Endodermal cell (in vitro differentiated cells): Measurements from ENCODE around the gene SCAMP1. TPM values are rescaled to one million over a fixed set of nuclear protein-coding genes. Genes with fewer than 3 reads are reported as not detected.

Experiments
- DNase-seq: peaks from one replicate; pipeline ENCODE4 v3.0.0-alpha.2; 2017
- H3K27ac ChIP-seq: 2 replicates; pipeline ENCODE4 v1.5.1; 2013; ENCODE audit warnings: mild to moderate bottlenecking, low read depth, low read length, moderate library complexity
- H3K27me3 ChIP-seq: 2 replicates; pipeline ENCODE4 v1.6.1; 2013; ENCODE audit warnings: mild to moderate bottlenecking, low read length, moderate library complexity; ENCODE audit not compliant: insufficient read depth, control insufficient read depth, poor library complexity, severe bottlenecking
- H3K36me3 ChIP-seq: 2 replicates; pipeline ENCODE4 v1.7.0; 2013; ENCODE audit warnings: mild to moderate bottlenecking, low read length, moderate library complexity; ENCODE audit not compliant: control insufficient read depth, insufficient read depth
- H3K4me1 ChIP-seq: one replicate; pipeline ENCODE4 v1.7.0; 2013; ENCODE audit warnings: low read length; ENCODE audit not compliant: control insufficient read depth, insufficient read depth
- H3K4me3 ChIP-seq: 2 replicates; pipeline ENCODE4 v1.5.1; 2013; ENCODE audit warnings: mild to moderate bottlenecking, low read length, moderate library complexity
- H3K9ac ChIP-seq: 2 replicates; pipeline ENCODE4 v1.6.1; 2013; ENCODE audit warnings: mild to moderate bottlenecking, low read length, moderate library complexity; ENCODE audit not compliant: poor library complexity, severe bottlenecking; ENCODE audit errors: extremely low read depth
- H3K9me3 ChIP-seq: 2 replicates; pipeline ENCODE4 v1.6.1; 2013; ENCODE audit warnings: mild to moderate bottlenecking, low read length, moderate library complexity; ENCODE audit not compliant: control insufficient read depth
- H3K27ac Mint-ChIP-seq: 2 replicates; pipeline ENCODE4 v1.8.0; 2020; ENCODE audit warnings: mixed read lengths
- H3K27me3 Mint-ChIP-seq: 2 replicates; pipeline ENCODE4 v1.8.0; 2021; ENCODE audit warnings: mild to moderate bottlenecking, mixed read lengths; ENCODE audit not compliant: insufficient read depth
- H3K36me3 Mint-ChIP-seq: 2 replicates; pipeline ENCODE4 v1.8.0; 2020; ENCODE audit warnings: low read depth, mixed read lengths
- H3K4me1 Mint-ChIP-seq: 2 replicates; pipeline ENCODE4 v1.8.0; 2020; ENCODE audit warnings: mixed read lengths
- H3K4me3 Mint-ChIP-seq: 2 replicates; pipeline ENCODE4 v1.8.0; 2020; ENCODE audit warnings: mild to moderate bottlenecking, moderate library complexity, mixed read lengths
- H3K9me3 Mint-ChIP-seq: 2 replicates; pipeline ENCODE4 v1.8.0; 2020; ENCODE audit warnings: mild to moderate bottlenecking, mixed read lengths
- WGBS, 2 experiments: methylation state at CpG; one replicate each; pipeline versions ENCODE4 v1.1.5 to v1.1.7; 2013; ENCODE audit warnings: missing lambda C conversion rate in 2 of 2, mixed read lengths in 1 of 2; ENCODE audit not compliant: insufficient coverage in 1 of 2, insufficient read length in 1 of 2; 5-methylcytosine and 5-hydroxymethylcytosine counted together
- total RNA-seq, 2 donors: library from RNA; stranded (reverse); fragmentation: NEBNext Ultra II Directional in 1 of 2; extraction: Animal tissue kit (Norgen Biotek cat#: 25700) in 1 of 2; gene quantifications; 2 replicates in 1 of 2; 3 replicates in 1 of 2; pipeline ENCODE4 v1.2.1, GENCODE V29; 2021
- TF ChIP-seq, protein P1 (sequence below): fragments of 200-600 bp; sonication (generic); conservative IDR thresholded peaks from 2 replicates; pipeline ENCODE4 v1.5.0; 2021; ENCODE audit warnings: antibody characterized with exemption, mild to moderate bottlenecking

Gene SCAMP1
- total RNA-seq, 2 donors from 2014 or later: 53.3 to 56.4 TPM

DNA sequence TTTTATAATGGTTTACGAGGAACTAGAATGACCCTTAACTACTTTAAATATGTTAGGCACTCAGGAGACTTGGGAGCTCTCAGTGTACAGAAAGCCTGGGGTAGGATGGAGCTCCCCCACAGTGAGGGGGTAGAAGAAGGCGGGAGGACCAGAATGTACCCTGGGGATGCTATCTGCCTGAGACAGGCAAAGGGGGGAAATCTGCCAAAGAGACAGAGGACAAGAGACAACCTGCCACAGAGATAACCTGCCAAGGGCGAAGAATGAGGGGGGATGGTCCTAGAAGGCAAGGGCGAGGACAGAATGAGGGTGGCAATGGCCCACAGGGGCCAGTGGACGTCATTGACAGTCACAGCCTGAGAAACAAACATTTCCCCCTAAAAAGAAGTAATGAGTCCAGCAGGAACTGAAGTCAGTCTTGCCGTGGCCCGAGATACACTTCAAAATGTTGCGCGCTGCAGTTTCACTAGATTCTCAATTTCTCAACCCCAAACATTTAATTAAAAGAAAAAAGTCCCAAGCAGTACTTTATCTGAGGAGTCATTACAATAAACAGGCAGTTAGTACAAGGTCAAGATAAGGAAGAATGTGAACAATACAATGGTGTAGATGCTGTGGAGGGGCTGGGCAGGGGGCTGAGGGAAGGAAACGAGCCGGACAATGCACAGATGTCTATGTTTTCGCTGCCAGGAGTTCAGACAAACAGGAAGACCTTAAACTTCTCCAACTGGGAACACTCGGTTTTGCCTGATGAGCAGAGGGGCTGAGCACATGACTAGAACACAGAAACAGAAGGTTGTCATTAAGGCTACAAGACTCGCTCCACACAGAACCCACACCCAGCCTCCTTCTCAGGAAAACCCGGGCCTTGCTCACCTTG, 163.1 kb downstream of the SCAMP1 start:
- H3K9ac ChIP-seq: no peak overlapping the region
- 91 to 95% methylated on average over 11 to 15 of the region's 15 CpGs for WGBS, 2 experiments
- peak overlapping the region; percentile 4 for H3K4me3 Mint-ChIP-seq

DNA sequence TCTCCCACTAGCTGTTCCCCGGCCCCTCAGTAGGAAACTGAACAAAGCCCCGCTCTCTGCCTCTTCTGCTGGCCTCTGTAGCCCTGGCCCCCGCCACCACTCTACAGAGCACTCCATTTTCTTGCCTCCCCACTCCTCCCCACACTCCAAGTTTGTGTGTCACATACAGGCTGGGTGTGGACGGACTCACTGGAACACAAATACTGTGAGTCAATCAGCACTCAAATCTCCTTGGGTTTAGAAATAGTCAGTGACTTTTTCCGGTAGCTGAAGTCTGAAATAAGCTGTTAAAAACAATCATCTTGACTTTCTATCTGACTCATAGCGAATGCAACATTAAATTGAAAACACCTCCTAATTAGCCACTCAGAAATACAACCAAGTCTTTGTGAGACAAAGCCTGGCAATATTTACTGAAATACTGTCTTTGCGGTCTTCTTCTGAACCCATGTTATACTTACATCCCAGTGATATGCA, 165.7 kb downstream of the SCAMP1 start:
- H3K27me3 Mint-ChIP-seq: no peaks in the 10 kb centered on the region

More for the DNA sequence above, 163.1 kb downstream of the SCAMP1 start:
- no peak for DNase-seq
- Histone ChIP-seq H3K4me3 (peak overlapping the region; percentile 16), H3K36me3 (peaks cover 19% of the 10 kb centered on the region), H3K27me3 (no peaks in the 10 kb centered on the region), H3K27ac (no peak overlapping the region), H3K4me1 (peaks cover 58% of the 10 kb centered on the region), H3K9me3 (no peaks in the 10 kb centered on the region)
- no peaks in the 10 kb centered on the region for H3K9me3 Mint-ChIP-seq
- H3K27ac Mint-ChIP-seq: no peak overlapping the region
- no peaks in the 10 kb centered on the region for H3K27me3 Mint-ChIP-seq
- peaks cover 26% of the 10 kb centered on the region for H3K36me3 Mint-ChIP-seq
- TF ChIP-seq, protein P1, sequence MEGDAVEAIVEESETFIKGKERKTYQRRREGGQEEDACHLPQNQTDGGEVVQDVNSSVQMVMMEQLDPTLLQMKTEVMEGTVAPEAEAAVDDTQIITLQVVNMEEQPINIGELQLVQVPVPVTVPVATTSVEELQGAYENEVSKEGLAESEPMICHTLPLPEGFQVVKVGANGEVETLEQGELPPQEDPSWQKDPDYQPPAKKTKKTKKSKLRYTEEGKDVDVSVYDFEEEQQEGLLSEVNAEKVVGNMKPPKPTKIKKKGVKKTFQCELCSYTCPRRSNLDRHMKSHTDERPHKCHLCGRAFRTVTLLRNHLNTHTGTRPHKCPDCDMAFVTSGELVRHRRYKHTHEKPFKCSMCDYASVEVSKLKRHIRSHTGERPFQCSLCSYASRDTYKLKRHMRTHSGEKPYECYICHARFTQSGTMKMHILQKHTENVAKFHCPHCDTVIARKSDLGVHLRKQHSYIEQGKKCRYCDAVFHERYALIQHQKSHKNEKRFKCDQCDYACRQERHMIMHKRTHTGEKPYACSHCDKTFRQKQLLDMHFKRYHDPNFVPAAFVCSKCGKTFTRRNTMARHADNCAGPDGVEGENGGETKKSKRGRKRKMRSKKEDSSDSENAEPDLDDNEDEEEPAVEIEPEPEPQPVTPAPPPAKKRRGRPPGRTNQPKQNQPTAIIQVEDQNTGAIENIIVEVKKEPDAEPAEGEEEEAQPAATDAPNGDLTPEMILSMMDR: no peak
- peaks cover 91% of the 10 kb centered on the region for H3K4me1 Mint-ChIP-seq

DNA sequence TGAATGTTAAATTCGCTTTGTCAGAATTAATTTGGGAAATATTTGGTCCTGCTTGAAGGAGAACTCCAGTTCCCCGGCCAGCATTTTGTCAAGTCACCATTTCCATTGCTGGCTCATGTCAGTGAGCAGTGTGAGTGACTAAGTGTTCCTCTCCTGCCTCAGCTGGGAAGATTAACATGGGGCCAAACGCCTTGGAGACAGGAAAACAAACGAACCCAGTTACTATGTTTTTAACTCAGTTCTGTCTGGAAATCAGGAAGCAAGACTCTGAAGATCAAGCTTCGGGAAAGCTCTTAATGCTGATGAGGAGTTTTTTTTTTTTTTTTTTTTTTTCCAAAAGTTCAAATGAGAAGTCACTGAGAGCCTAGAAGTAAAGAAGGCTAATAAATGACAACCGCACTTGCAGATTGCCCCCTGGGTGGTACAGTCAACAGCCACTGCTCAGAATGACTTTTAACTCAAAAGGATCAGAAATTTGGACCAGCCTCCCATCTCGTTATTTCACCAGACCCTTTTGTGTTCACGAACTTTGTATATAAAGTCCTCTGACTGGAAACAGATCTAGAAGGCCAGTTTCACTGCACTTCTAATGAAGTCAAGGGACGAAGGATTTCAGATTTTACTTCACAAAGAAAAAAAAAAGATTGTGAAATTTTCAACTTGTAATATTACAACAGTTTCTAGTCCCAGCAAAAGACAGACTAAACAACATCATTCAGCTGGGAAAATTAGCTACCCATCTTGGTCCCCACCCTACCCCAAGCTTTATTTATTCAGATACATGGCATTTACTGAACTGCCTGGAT, 166.8 kb downstream of the SCAMP1 start:
- Mint-ChIP-seq H3K4me3 (no peak overlapping the region), H3K27me3 (no peaks in the 10 kb centered on the region), H3K4me1 (peaks cover 64% of the 10 kb centered on the region), H3K27ac (peak overlapping the region; percentile 52), H3K9me3 (no peaks in the 10 kb centered on the region), H3K36me3 (peaks cover 38% of the 10 kb centered on the region)
- Histone ChIP-seq H3K9ac (no peak overlapping the region), H3K4me1 (peaks cover 34% of the 10 kb centered on the region), H3K9me3 (no peaks in the 10 kb centered on the region), H3K4me3 (no peak overlapping the region), H3K27me3 (no peaks in the 10 kb centered on the region), H3K36me3 (peaks cover 25% of the 10 kb centered on the region), H3K27ac (no peak overlapping the region)
- DNase-seq: peak; percentile 70
- TF ChIP-seq, protein P1: no peak
- WGBS, 2 experiments: 58 to 77% methylated on average over 5 to 9 of the region's 9 CpGs

More for the DNA sequence above, 165.7 kb downstream of the SCAMP1 start:
- WGBS, 2 experiments: 94% methylated on average over 4 to 7 of the region's 7 CpGs
- TF ChIP-seq, protein P1: no peak
- no peak overlapping the region for H3K4me3 Mint-ChIP-seq
- no peaks in the 10 kb centered on the region for H3K27me3 ChIP-seq
- H3K9me3 Mint-ChIP-seq: no peaks in the 10 kb centered on the region
- H3K4me1 Mint-ChIP-seq: peaks cover 72% of the 10 kb centered on the region
- H3K27ac ChIP-seq: no peak overlapping the region
- H3K9ac ChIP-seq: no peak overlapping the region
- H3K9me3 ChIP-seq: no peaks in the 10 kb centered on the region
- DNase-seq: no peak
- H3K36me3 Mint-ChIP-seq: peaks cover 32% of the 10 kb centered on the region
- H3K4me3 ChIP-seq: no peak overlapping the region
- H3K27ac Mint-ChIP-seq: no peak overlapping the region
- peaks cover 42% of the 10 kb centered on the region for H3K4me1 ChIP-seq
- H3K36me3 ChIP-seq: peaks cover 22% of the 10 kb centered on the region
